ENCODE measurements around the gene FREM1.

- TF ChIP-seq CTCF (IDR thresholded peaks at IDR 0.05; ENCODE audit: low read length) (no peak), EZH2 (IDR thresholded peaks at IDR 0.05; ENCODE audit: borderline replicate concordance, low read length) (no peak)
Measured at GRCh38 chr9:14746626-14747025, 163.6 kb downstream of the FREM1 start.
